ACC112 (cell line): ENCODE data around the gene ACP1.

Source experiments
- H2AFZ ChIP-seq: fragments of 200-600 bp; sonication (generic); one replicate; pipeline ENCODE4 v1.6.0; 2017; ENCODE audit warnings: antibody characterized with exemption, low read length; ENCODE audit not compliant: unreplicated experiment
- H3K27ac ChIP-seq: fragments of 200-600 bp; sonication (generic); 2 replicates; pipeline ENCODE4 v1.5.1; 2014; ENCODE audit warnings: low read depth, mild to moderate bottlenecking, antibody characterized with exemption, low read length, moderate library complexity
- H3K27me3 ChIP-seq: fragments of 200-600 bp; sonication (generic); 2 replicates; pipeline ENCODE4 v1.6.1; 2014; ENCODE audit warnings: mild to moderate bottlenecking, antibody characterized with exemption, low read length, moderate library complexity, mixed read lengths; ENCODE audit not compliant: insufficient read depth
- H3K36me3 ChIP-seq: fragments of 200-600 bp; sonication (generic); 2 replicates; pipeline ENCODE4 v1.6.1; 2016; ENCODE audit warnings: mild to moderate bottlenecking, antibody characterized with exemption, low read length, moderate library complexity, mixed read lengths; ENCODE audit not compliant: insufficient read depth
- H3K4me1 ChIP-seq: fragments of 200-600 bp; sonication (generic); one replicate; pipeline ENCODE4 v1.6.1; 2016; ENCODE audit warnings: low read length, mixed read lengths; ENCODE audit not compliant: insufficient read depth, unreplicated experiment, control insufficient read depth
- H3K4me3 ChIP-seq: fragments of 200-600 bp; sonication (generic); 2 replicates; pipeline ENCODE4 v1.5.1; 2014; ENCODE audit warnings: mild to moderate bottlenecking, low read depth, low read length
- H3K79me2 ChIP-seq: fragments of 200-600 bp; sonication (generic); one replicate; pipeline ENCODE4 v1.6.0; 2016; ENCODE audit warnings: low read length; ENCODE audit not compliant: control insufficient read depth, unreplicated experiment, insufficient read depth

The ACP1 gene

DNA sequence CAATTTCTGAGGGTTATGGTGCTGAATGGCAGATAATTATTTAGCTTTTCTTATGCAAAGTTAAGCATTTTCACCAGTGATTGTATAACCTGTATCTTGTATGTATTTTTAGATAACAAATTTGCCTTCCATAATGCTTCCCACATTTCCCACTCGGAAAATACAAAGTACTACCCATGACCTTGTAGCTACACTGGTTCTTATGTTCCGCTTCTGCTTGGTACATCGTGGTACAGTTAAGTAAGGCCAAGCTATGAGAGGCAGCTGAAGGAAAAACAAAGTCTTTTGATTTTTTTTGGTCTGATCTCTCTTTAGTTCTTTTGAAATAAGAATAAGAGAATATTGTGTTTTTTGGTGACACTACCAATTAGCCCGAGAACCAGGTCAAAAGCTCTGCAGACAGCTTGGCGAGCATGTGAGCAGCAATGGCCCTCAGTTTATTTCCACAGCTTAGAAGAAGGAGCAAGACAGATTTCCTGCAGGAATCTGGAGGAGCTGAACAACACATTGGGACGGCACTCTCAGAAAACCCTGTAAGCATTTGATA lies 27.7 kb upstream of the ACP1 start:
- Histone ChIP-seq H3K36me3 (no peaks in the 10 kb centered on the region), H3K27ac (no peak overlapping the region), H2AFZ (no peak overlapping the region), H3K79me2 (no peaks in the 10 kb centered on the region), H3K4me1 (no peaks in the 10 kb centered on the region), H3K4me3 (no peak overlapping the region), H3K27me3 (no peaks in the 10 kb centered on the region)

GRCh38 chr2:237878-238277 lies 26.9 kb upstream of the ACP1 start:
- Histone ChIP-seq H3K36me3 (peaks cover 3% of the 10 kb centered on the region; the same call in 1 of the 2 replicates), H3K4me1 (no peaks in the 10 kb centered on the region), H3K4me3 (no peak overlapping the region), H3K27ac (no peak overlapping the region), H3K27me3 (no peaks in the 10 kb centered on the region), H2AFZ (no peak overlapping the region), H3K79me2 (no peaks in the 10 kb centered on the region)

DNA sequence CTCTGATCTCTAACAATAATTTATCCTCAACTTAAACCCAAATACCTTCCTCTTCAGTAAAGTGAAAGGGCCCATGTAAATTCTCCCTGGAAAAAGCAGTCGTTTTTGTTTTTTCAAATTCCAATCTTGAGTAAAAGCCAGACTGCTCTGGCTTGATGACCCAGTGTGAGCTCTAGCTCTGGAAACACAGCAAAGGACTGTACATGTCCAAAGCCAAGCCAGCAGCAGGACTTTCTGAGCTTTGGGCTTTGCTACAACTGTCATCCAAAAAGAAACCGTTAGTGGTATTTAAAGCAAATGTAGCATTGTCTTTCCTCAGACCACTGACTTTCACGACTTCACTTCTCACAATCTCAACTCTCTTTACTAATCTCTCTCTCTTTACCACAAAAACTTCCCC lies 26.3 kb upstream of the ACP1 start:
- Histone ChIP-seq H3K36me3 (peaks cover 6% of the 10 kb centered on the region; the same call in 1 of the 2 replicates), H3K4me1 (no peaks in the 10 kb centered on the region), H3K27me3 (no peaks in the 10 kb centered on the region), H3K79me2 (no peaks in the 10 kb centered on the region), H3K4me3 (no peak overlapping the region), H2AFZ (no peak overlapping the region), H3K27ac (no peak overlapping the region)

GRCh38 chr2:238869-239268 lies 25.9 kb upstream of the ACP1 start:
- Histone ChIP-seq H3K79me2 (no peaks in the 10 kb centered on the region), H3K27ac (no peak overlapping the region), H2AFZ (no peak overlapping the region)

DNA sequence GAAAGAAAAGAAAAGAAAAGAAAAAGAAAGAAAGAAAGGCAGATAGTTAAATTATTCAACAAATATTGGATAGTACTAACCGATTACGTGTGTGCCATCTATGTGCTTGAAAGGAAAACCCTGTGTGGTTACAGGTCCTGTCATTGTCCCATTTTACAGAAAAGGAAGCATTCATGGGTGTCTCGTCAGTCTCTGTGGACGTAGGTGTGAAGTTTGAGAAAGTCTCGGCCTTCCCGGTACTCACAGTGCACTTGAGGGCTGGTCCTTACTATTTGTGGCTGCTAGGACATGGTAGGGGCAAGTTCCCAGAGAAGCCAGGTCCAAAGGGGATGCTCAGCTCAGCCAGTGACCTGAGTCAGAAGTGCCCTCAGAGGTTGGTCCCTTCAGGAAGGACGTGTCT lies 20.2 kb upstream of the ACP1 start:
- Histone ChIP-seq H2AFZ (no peak overlapping the region), H3K27me3 (no peaks in the 10 kb centered on the region), H3K4me1 (no peaks in the 10 kb centered on the region), H3K79me2 (no peaks in the 10 kb centered on the region), H3K27ac (no peak overlapping the region), H3K36me3 (peaks cover 11% of the 10 kb centered on the region; the same call in 1 of the 2 replicates), H3K4me3 (no peak overlapping the region)

More at GRCh38 chr2:238869-239268, 25.9 kb upstream of the ACP1 start:
- Histone ChIP-seq H3K27me3 (no peaks in the 10 kb centered on the region), H3K4me1 (no peaks in the 10 kb centered on the region), H3K4me3 (no peak overlapping the region), H3K36me3 (peaks cover 10% of the 10 kb centered on the region; the same call in 1 of the 2 replicates)

DNA sequence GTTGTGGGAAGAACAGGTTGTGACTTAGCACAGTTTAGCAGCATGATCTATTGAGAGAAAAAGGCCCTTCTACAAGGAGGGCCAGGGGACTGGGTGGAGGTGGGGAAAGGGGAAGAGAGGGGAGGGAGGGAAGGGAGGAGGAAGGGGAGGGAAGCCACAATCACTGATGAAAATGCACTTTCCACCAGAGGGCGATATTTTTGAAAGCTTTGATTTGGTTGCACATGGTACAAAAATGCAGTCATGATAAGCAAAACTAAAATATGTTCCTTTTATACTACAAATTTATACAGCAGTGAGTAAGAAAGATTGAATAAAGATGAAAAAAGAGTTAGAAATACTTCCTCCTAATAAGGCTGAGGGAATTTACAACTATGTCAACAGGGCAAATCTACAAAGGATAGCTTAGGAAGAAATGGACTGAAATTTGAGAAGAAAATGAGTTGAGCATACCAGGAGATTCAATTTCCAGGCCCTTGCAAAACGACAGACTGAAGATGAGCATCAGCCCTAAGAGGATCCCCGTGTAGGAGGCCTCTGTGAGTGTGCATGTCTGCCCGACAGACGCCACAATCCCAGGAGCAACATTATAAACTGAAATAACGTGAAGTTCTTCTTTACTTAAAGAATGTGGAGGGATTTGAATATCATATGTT lies 18.1 kb upstream of the ACP1 start:
- Histone ChIP-seq H2AFZ (no peak overlapping the region), H3K4me1 (no peaks in the 10 kb centered on the region), H3K36me3 (peaks cover 11% of the 10 kb centered on the region; the same call in 1 of the 2 replicates), H3K4me3 (no peak overlapping the region), H3K27ac (no peak overlapping the region), H3K27me3 (no peaks in the 10 kb centered on the region), H3K79me2 (no peaks in the 10 kb centered on the region)

DNA sequence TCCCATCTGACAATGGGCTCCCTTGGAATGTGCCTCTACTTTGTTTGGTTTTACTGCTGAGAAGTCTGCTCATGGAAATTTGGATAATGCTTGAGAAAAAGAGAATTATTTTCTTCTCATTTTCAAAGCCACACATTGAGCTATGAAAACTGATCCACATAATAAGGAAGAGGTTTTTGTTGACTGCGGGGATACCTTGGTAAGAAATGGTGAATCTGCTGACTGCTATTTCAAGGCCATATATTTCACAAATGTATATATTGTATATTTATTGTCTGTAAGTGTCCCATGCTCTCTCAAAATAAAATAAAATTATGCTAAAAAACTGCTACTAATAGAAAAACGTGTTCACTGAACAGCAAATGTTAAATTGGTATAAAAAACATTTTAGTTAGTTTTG lies 16.0 kb upstream of the ACP1 start:
- Histone ChIP-seq H3K27ac (no peak overlapping the region), H2AFZ (no peak overlapping the region), H3K36me3 (0 out of 2 replicates have a peak, but pooled peaks cover 2% of the 10 kb centered on the region), H3K4me1 (no peaks in the 10 kb centered on the region), H3K4me3 (no peak overlapping the region), H3K27me3 (no peaks in the 10 kb centered on the region), H3K79me2 (no peaks in the 10 kb centered on the region)

GRCh38 chr2:249538-250042 lies 15.2 kb upstream of the ACP1 start:
- Histone ChIP-seq H3K4me1 (no peaks in the 10 kb centered on the region), H3K27ac (no peak overlapping the region), H3K36me3 (no peaks in the 10 kb centered on the region), H3K79me2 (no peaks in the 10 kb centered on the region), H2AFZ (no peak overlapping the region), H3K4me3 (no peak overlapping the region), H3K27me3 (no peaks in the 10 kb centered on the region)

- no peak overlapping the region for H3K4me3 ChIP-seq
- H3K27ac ChIP-seq, result no peak overlapping the region
- no peak overlapping the region for H2AFZ ChIP-seq
- no peaks in the 10 kb centered on the region for H3K79me2 ChIP-seq
- no peaks in the 10 kb centered on the region for H3K36me3 ChIP-seq
- H3K27me3 ChIP-seq, result no peaks in the 10 kb centered on the region
- no peaks in the 10 kb centered on the region for H3K4me1 ChIP-seq
Measured at GRCh38 chr2:252001-252602, 12.6 kb upstream of the ACP1 start.

GRCh38 chr2:253202-253638 lies 11.5 kb upstream of the ACP1 start:
- 0 out of 2 replicates have a peak, but pooled peaks cover under 1% of the 10 kb centered on the region for H3K36me3 ChIP-seq
- no peaks in the 10 kb centered on the region for H3K79me2 ChIP-seq
- no peaks in the 10 kb centered on the region for H3K4me1 ChIP-seq
- no peak overlapping the region for H3K27ac ChIP-seq
- no peak overlapping the region for H2AFZ ChIP-seq
- no peak overlapping the region for H3K4me3 ChIP-seq
- H3K27me3 ChIP-seq, result no peaks in the 10 kb centered on the region

GRCh38 chr2:254241-254640 lies 10.5 kb upstream of the ACP1 start:
- no peaks in the 10 kb centered on the region for H3K79me2 ChIP-seq
- H3K4me3 ChIP-seq, result no peak overlapping the region
- no peak overlapping the region for H2AFZ ChIP-seq
- H3K36me3 ChIP-seq, result 0 out of 2 replicates have a peak, but pooled peaks cover 8% of the 10 kb centered on the region
- H3K4me1 ChIP-seq, result no peaks in the 10 kb centered on the region
- H3K27me3 ChIP-seq, result no peaks in the 10 kb centered on the region
- H3K27ac ChIP-seq, result no peak overlapping the region
